Occipital lobe (tissue), 2 donors: ENCODE results near the gene SIGLEC7. TPM values are rescaled to one million over a fixed set of nuclear protein-coding genes. Genes with fewer than 3 reads are reported as not detected.

Experiments
- DNase-seq: peaks from one replicate; lab custom pipeline; 2025; lab: John Stamatoyannopoulos, UW
- total RNA-seq: library from RNA; depleted of rRNA; stranded (reverse); fragments of >200 nt; gene quantifications from one replicate; pipeline ENCODE4 v1.2.3, GENCODE V29; 2014

Gene SIGLEC7
- total RNA-seq, 1 donor from 2014 or later, result 0.16 TPM

DNA sequence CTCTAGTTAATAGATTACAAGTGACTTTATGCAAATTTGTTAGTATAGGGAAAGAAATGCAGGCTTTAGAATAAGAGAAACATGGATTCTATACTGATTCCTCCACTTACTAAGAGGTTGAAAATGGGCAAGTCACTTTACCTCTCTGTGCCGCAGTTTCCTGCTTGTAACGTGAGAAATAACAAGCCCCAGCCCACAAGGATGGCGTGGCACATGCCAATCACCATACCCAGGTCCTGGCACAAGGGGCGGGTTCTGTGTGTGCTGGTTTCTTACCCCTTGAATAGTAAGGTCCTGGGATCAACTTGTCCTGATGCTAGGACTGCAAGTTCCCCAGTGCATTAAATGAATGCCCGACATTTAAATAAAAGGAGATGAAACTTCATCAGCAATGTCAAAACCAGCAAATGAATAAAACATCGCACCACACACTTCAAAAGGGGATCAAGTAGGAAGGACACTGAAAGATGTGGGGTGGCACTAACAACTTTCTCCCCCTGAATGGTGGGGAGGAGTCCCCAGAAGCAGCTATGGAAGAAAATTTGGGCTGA is 25.3 kb upstream of the SIGLEC7 start:
- DNase-seq, result no peak

DNA sequence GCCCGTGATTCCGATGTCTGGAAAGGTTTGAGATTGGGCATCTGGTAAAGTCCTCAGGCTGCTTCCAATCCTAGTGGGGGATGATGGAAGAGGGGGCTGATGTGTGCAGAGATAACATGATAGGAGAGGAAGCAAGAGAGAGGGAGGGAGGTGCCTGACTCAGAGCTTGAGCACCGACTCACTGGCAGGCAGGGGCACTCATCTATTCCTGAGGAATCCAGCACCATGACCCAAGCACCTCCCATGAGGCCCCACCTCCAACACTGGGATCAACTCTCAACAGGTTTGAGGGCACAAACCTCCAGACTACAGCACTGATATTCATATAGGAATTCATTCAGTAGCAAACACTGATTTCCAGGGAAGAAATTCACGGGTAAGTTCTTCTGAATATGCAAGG is 23.0 kb upstream of the SIGLEC7 start:
- no peak for DNase-seq

GRCh38 chr19:51119611-51120010 is 22.5 kb upstream of the SIGLEC7 start:
- no peak for DNase-seq

- DNase-seq, result no peak
These were observed 21.9 kb upstream of the SIGLEC7 start for GRCh38 chr19:51120160-51120559.

- no peak for DNase-seq
These were observed 20.8 kb upstream of the SIGLEC7 start for GRCh38 chr19:51121257-51121656.

DNA sequence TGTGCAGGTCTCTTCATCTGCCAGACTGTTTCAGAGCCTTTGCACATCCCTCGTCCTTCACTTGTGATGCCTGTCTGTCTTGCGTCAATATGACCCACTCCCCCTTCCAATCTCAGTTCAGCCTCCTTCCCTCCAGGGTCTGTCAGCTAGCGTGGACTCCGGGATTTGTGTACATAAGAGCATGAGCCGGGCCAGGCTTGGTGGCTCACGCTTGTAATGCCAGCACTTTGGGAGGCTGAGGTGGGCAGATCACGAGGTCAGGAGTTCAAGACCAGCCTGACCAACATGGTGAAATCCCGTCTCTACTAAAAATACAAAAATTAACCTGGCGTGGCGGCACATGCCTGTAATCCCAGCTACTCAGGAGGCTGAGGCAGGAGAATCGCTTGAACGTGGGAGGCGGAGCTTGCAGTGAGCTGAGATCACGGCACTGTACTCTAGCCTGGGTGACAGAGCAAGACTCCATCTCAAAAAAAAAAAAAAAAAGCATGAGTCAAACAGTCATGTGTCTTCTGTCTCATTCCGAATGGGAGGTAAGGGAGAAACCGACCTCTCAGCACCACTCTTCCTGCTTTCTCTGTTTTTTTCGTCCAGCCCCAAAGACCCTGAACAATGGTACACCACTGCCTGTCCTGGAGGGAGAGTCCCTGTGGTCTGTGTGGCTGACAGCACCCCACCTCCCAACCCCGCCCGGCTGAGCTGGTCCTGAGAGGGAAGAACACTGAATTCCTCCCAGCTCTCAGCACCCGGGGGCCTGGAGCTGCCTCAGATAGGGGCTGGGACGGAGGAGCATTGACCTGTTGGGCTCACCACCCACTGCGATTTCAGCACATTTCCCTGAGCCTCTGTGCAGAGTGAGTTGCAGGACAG is 19.8 kb upstream of the SIGLEC7 start:
- no peak for DNase-seq

DNA sequence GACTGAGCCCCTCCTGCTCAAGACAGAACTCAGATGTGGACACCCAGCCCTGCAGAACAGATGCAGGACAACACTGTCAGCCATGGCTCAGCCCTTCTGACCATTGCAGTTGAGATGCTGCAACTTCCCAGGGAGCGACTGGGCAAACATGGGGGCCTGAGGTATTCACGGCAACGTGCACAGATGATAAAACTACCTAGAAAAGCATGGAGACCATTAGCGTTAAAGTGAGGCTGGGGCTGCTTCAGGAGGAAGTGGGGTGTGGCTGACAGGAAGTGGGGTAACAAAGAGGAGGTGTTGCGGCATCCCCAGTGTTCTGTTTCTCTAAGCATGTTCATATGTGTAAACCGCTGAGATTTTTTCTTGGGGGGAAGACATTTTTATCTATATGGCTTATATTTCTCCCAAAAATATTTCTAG is 18.7 kb upstream of the SIGLEC7 start:
- no peak for DNase-seq

DNA sequence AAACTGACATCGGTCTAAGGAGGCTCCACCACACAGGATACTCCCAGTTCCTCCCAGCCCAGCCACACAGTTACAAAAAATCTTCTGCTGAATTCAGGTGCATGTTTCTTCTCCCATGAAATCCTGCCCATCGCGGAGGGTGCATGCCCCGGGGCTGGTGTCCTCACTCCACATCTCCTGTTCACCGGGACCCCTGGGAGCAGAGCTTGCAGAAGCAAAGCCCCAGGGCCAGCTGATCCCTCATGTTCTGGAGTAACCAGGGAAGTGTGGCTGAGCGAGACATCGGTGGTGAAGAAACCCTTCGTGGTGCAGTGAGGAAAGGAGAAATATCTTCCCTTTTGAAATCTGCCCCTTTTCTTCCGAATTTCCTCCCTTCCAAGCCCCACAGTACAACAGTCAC is 18.3 kb upstream of the SIGLEC7 start:
- no peak for DNase-seq

- DNase-seq, result no peak
These were observed 17.9 kb upstream of the SIGLEC7 start for GRCh38 chr19:51124216-51124615.

DNA sequence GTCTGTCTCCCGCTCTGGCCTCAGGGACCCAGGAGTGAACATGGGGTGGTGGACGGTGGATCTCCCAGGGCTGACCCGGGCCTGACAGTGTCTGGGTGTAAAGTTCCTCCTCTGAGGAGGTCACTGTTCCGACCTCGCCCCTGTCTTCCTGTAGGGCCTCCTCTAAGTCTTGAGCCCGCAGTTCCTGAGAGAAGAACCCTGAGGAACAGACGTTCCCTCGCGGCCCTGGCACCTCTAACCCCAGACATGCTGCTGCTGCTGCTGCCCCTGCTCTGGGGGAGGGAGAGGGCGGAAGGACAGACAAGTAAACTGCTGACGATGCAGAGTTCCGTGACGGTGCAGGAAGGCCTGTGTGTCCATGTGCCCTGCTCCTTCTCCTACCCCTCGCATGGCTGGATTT is 17.4 kb upstream of the SIGLEC7 start, which contains the start of gene SIGLEC9:
Gene SIGLEC9, plus strand, starts transcription at position 178 of the 400 bp plus-strand sequence. Its CDS starts 69 bp downstream, at position 247.
- no peak for DNase-seq

DNA sequence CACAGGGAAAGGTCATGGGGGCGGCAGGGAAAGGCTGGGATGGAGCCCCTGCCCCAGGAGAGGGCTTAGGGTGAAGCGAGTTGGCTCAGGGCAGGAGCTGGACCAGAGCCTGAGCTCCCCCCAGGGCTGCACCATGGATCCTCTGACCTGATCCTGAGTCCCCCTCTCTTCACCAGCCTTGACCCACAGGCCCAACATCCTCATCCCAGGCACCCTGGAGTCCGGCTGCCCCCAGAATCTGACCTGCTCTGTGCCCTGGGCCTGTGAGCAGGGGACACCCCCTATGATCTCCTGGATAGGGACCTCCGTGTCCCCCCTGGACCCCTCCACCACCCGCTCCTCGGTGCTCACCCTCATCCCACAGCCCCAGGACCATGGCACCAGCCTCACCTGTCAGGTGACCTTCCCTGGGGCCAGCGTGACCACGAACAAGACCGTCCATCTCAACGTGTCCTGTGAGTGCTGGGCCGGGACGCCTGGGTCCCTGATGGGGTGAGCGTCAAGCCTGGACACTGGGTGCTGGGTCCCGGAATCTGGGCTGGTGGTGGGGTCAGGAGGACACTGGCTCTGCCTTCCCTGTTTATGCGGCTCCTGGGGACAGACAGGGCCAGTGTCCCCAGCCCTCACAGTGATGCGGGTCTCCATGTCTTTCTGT is 16.6 kb upstream of the SIGLEC7 start:
- DNase-seq, result no peak

DNA sequence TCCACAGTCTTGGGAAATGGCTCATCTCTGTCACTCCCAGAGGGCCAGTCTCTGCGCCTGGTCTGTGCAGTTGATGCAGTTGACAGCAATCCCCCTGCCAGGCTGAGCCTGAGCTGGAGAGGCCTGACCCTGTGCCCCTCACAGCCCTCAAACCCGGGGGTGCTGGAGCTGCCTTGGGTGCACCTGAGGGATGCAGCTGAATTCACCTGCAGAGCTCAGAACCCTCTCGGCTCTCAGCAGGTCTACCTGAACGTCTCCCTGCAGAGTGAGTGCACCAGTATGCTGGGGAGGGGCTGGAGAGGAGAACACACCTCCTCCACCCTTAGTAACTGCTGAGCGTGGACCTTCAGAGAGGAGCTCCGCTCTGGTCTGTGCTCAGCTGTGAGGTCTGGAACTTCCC is 15.1 kb upstream of the SIGLEC7 start:
- no peak for DNase-seq

- no peak for DNase-seq
These were observed 14.3 kb upstream of the SIGLEC7 start for GRCh38 chr19:51127755-51128154.

- no peak for DNase-seq
These were observed 13.9 kb upstream of the SIGLEC7 start for GRCh38 chr19:51128227-51128626.

DNA sequence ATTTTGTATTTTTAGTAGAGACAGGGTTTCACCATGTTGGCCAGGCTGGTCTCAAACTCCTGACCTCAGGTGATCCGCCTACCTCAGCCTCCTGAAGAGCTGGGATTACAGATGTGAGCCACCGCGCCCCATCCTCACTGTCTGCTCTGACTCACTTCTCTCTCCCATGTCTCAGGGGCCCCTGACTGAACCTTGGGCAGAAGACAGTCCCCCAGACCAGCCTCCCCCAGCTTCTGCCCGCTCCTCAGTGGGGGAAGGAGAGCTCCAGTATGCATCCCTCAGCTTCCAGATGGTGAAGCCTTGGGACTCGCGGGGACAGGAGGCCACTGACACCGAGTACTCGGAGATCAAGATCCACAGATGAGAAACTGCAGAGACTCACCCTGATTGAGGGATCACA is 12.4 kb upstream of the SIGLEC7 start:
- no peak for DNase-seq

GRCh38 chr19:51131780-51132680 is 10.1 kb upstream of the SIGLEC7 start:
- no peak for DNase-seq

DNA sequence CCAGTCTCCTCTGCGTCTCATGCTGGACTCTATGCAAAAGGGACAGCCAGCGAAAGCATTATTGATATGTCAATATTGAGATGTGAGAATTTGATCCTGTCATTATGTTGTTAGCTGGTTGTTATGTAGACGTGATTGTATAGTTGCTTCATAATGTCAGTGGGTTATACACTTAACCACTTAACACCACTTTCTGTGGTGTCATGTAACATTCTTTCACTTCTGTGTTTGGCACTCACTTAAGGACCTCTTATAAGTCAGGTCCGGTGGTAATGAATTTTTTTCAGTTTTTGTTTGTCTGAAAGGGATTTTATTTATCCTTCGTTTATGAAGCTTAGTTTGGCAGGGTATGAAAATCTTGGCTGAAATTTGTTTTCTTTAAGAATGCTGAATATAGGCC is 7.1 kb upstream of the SIGLEC7 start:
- no peak for DNase-seq

GRCh38 chr19:51135986-51136762 is 5.9 kb upstream of the SIGLEC7 start:
- DNase-seq, result no peak

GRCh38 chr19:51136851-51137551 is 5.1 kb upstream of the SIGLEC7 start:
- no peak for DNase-seq

DNA sequence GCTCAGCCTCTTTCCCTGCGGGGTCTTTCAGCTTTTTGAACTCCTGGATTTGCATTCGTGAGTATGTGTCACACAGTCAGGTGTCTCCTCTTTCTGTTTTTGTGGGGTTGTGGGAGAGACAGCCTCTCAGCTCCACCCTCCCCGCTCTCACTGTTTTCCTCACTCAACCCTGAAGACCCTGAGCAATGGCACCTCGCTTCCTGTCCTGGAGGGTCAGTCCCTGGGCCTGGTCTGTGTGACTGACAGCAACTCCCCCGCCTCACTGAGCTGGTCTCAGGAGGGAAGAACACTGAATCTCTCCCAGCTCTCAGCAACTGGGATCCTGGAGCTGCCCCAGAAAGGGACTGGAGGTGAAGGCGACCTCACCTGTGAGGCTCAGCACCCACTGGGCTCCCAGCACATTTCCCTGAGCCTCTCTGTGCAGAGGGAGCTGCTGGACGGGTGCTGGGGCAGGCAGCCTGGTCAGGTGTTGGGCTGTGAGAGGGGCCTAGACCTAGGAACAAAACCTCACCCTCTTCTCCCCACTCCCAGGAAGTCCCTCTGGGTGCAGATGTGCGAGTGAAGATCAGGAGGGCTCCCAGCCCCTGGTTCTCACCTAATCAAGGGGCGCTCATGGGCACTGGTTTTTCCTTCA is 4.2 kb upstream of the SIGLEC7 start:
- DNase-seq, result no peak
